ENCODE data around the gene RPTOR.

The RPTOR gene

GRCh38 chr17:81011951-81012350, 467.3 kb downstream of the RPTOR start:
- TF ChIP-seq REST (IDR thresholded peaks at IDR 0.05; ENCODE audit: insufficient replicate concordance, low read depth), result no peak
- no peak for TF ChIP-seq POLR2AphosphoS5 (IDR thresholded peaks at IDR 0.05; ENCODE audit: low read depth)
- TF ChIP-seq, protein P1, sequence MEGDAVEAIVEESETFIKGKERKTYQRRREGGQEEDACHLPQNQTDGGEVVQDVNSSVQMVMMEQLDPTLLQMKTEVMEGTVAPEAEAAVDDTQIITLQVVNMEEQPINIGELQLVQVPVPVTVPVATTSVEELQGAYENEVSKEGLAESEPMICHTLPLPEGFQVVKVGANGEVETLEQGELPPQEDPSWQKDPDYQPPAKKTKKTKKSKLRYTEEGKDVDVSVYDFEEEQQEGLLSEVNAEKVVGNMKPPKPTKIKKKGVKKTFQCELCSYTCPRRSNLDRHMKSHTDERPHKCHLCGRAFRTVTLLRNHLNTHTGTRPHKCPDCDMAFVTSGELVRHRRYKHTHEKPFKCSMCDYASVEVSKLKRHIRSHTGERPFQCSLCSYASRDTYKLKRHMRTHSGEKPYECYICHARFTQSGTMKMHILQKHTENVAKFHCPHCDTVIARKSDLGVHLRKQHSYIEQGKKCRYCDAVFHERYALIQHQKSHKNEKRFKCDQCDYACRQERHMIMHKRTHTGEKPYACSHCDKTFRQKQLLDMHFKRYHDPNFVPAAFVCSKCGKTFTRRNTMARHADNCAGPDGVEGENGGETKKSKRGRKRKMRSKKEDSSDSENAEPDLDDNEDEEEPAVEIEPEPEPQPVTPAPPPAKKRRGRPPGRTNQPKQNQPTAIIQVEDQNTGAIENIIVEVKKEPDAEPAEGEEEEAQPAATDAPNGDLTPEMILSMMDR (IDR thresholded peaks at IDR 0.05; ENCODE audit: insufficient read depth, low read length), result no peak
- no peak for TF ChIP-seq SPI1 (IDR thresholded peaks at IDR 0.05; ENCODE audit: borderline replicate concordance, low read depth)
- DNase-seq (ENCODE audit: low read depth in 1 of 2, low spot score in 1 of 2), result no peak
- Histone ChIP-seq H3K27me3 (ENCODE audit: insufficient read depth, poor library complexity, severe bottlenecking) (no peaks in the 10 kb centered on the region), H3K4me3 (replicated peaks; ENCODE audit: insufficient read depth, low read length) (no peak overlapping the region), H3K27ac (replicated peaks) (no peak overlapping the region)

- no peak for TF ChIP-seq POLR2AphosphoS5 (IDR thresholded peaks at IDR 0.05; ENCODE audit: low read depth)
- TF ChIP-seq, protein P1 (IDR thresholded peaks at IDR 0.05; ENCODE audit: insufficient read depth, low read length), result no peak
- TF ChIP-seq SPI1 (IDR thresholded peaks at IDR 0.05; ENCODE audit: borderline replicate concordance, low read depth), result no peak
- no peak for TF ChIP-seq GABPA (IDR thresholded peaks at IDR 0.05; ENCODE audit: low read depth)
- TF ChIP-seq REST (IDR thresholded peaks at IDR 0.05; ENCODE audit: insufficient replicate concordance, low read depth), result no peak
- H3K4me3 ChIP-seq (replicated peaks; ENCODE audit: insufficient read depth, low read length), result no peak overlapping the region
- H3K27ac ChIP-seq (replicated peaks), result no peak overlapping the region
- no peaks in the 10 kb centered on the region for H3K27me3 ChIP-seq (ENCODE audit: insufficient read depth, poor library complexity, severe bottlenecking)
- DNase-seq (ENCODE audit: low read depth in 1 of 2, low spot score in 1 of 2), result no peak
Observed at GRCh38 chr17:81012574-81013447, 468.2 kb downstream of the RPTOR start.

DNA sequence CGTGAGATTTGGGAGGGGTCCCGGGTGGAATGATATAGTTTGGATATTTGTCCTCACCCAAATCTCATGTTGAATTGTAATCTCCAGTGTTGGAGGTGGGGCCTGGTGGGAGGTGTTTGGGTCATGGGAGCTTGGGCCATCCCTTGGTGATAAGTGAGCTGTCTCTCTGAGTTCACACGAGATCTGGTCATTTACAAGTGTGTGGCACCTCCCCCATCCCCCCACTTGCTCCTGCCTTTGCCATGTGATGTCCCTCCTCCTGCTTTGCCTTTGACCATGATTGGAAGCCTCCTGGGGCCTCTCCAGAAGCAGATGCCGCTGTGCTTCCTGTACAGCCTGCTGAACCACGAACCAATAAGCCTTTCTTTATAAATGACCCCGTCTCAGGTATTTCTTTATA, 469.0 kb downstream of the RPTOR start:
- DNase-seq (ENCODE audit: low read depth in 1 of 2, low spot score in 1 of 2), result no peak
- Histone ChIP-seq H3K4me3 (replicated peaks; ENCODE audit: insufficient read depth, low read length) (no peak overlapping the region), H3K27me3 (ENCODE audit: insufficient read depth, poor library complexity, severe bottlenecking) (no peaks in the 10 kb centered on the region), H3K27ac (replicated peaks) (no peak overlapping the region)
- TF ChIP-seq GABPA (IDR thresholded peaks at IDR 0.05; ENCODE audit: low read depth) (no peak), POLR2AphosphoS5 (IDR thresholded peaks at IDR 0.05; ENCODE audit: low read depth) (no peak), SPI1 (IDR thresholded peaks at IDR 0.05; ENCODE audit: borderline replicate concordance, low read depth) (no peak), REST (IDR thresholded peaks at IDR 0.05; ENCODE audit: insufficient replicate concordance, low read depth) (no peak)
- TF ChIP-seq, protein P1 (IDR thresholded peaks at IDR 0.05; ENCODE audit: insufficient read depth, low read length), result no peak
